Colonic mucosa (tissue), 4 donors: Measurements from ENCODE around the gene ILDR1. TPM values are rescaled to one million over a fixed set of nuclear protein-coding genes. Genes with fewer than 3 reads are reported as not detected.

Source experiments
- DNase-seq: peaks from one replicate; pipeline ENCODE4 v3.0.0-alpha.2; 2020
- H3K27ac ChIP-seq: fragments of 200-600 bp; one replicate; pipeline ENCODE4 v1.8.0; 2021
- H3K27me3 ChIP-seq: fragments of 200-600 bp; one replicate; pipeline ENCODE4 v1.8.0; 2021
- H3K36me3 ChIP-seq: fragments of 200-600 bp; one replicate; pipeline ENCODE4 v1.8.0; 2021
- H3K4me1 ChIP-seq: fragments of 200-600 bp; one replicate; pipeline ENCODE4 v1.8.0; 2021; ENCODE audit warnings: mild to moderate bottlenecking
- H3K4me3 ChIP-seq: fragments of 200-600 bp; one replicate; pipeline ENCODE4 v1.8.0; 2021
- H3K9ac ChIP-seq, 2 donors: one replicate each; pipeline ENCODE4 v1.7.0; 2013; ENCODE audit warnings: control low read depth in 2 of 2, low read depth in 2 of 2, low read length in 2 of 2
- H3K9me3 ChIP-seq: fragments of 200-600 bp; one replicate; pipeline ENCODE4 v1.8.0; 2021
- CTCF ChIP-seq: fragments of 200-600 bp; IDR thresholded peaks from one replicate; pipeline ENCODE4 v1.8.0; 2022; ENCODE audit warnings: antibody characterized with exemption, mild to moderate bottlenecking
- intact Hi-C: fragments of 100-400 bp; cut with DNase I; formaldehyde crosslinking; loops from one replicate; pipeline ENCODE4 v1.14.1; 2022
- total RNA-seq, 2 donors: library from RNA; stranded (reverse); fragmentation: NEBNext Ultra II Directional in 1 of 2; extraction: Animal tissue kit (Norgen Biotek cat#: 25700) in 1 of 2; gene quantifications; one replicate each; pipeline ENCODE4 v1.2.1, GENCODE V29; 2021
- donor health status: healthy.
- donor health status: DM: no; HTN: no; CAD: no.
- donor health status: DM: no; HTN: no; CAD: no.

Gene ILDR1
- total RNA-seq, 2 donors from 2014 or later = 18.4 to 19.7 TPM

GRCh38 chr3:121998611-121999473 lies 23.2 kb downstream of the ILDR1 start:
- TF ChIP-seq CTCF = no peak
- intact Hi-C loops = loop anchor here (5.0 kb wide), 1 partner anchor 117 kb away; no protein-coding TSS in a partner anchor
- no peak overlapping the region for H3K4me3 ChIP-seq
- no peak for DNase-seq
- no peaks in the 10 kb centered on the region for H3K27me3 ChIP-seq
- no peaks in the 10 kb centered on the region for H3K4me1 ChIP-seq
- H3K27ac ChIP-seq = peak overlapping the region; percentile 14
- H3K9ac ChIP-seq = no peak overlapping the region
- no peaks in the 10 kb centered on the region for H3K36me3 ChIP-seq
- no peaks in the 10 kb centered on the region for H3K9me3 ChIP-seq

- no peaks in the 10 kb centered on the region for H3K4me1 ChIP-seq
- no peak for TF ChIP-seq CTCF
- H3K9me3 ChIP-seq = no peaks in the 10 kb centered on the region
- intact Hi-C loops = loop anchor here (5.0 kb wide), 1 partner anchor 116 kb away; no protein-coding TSS in a partner anchor
- no peaks in the 10 kb centered on the region for H3K27me3 ChIP-seq
- DNase-seq = no peak
- H3K36me3 ChIP-seq = no peaks in the 10 kb centered on the region
- H3K4me3 ChIP-seq = no peak overlapping the region
- H3K27ac ChIP-seq = peak overlapping the region; percentile 14
- H3K9ac ChIP-seq = no peak overlapping the region
Measured at GRCh38 chr3:121998030-121998580, 23.9 kb downstream of the ILDR1 start.

- Histone ChIP-seq H3K27me3 (no peaks in the 10 kb centered on the region), H3K36me3 (no peaks in the 10 kb centered on the region), H3K4me1 (no peaks in the 10 kb centered on the region), H3K9me3 (no peaks in the 10 kb centered on the region), H3K4me3 (no peak overlapping the region), H3K9ac (no peak overlapping the region), H3K27ac (no peak overlapping the region)
- intact Hi-C loops = loop anchor here (5.0 kb wide), 1 partner anchor 115 kb away; no protein-coding TSS in a partner anchor
- no peak for DNase-seq
- TF ChIP-seq CTCF = no peak
Measured at GRCh38 chr3:121997372-121997771, 24.7 kb downstream of the ILDR1 start.

- H3K9me3 ChIP-seq = no peaks in the 10 kb centered on the region
- no peaks in the 10 kb centered on the region for H3K36me3 ChIP-seq
- no peak for TF ChIP-seq CTCF
- H3K9ac ChIP-seq = no peak overlapping the region
- no peaks in the 10 kb centered on the region for H3K4me1 ChIP-seq
- intact Hi-C loops = loop anchor here (5.0 kb wide), 1 partner anchor 114 kb away; no protein-coding TSS in a partner anchor
- H3K27me3 ChIP-seq = no peaks in the 10 kb centered on the region
- H3K27ac ChIP-seq = no peak overlapping the region
- no peak overlapping the region for H3K4me3 ChIP-seq
- no peak for DNase-seq
Measured at GRCh38 chr3:121996441-121996840, 25.6 kb downstream of the ILDR1 start.

- Histone ChIP-seq H3K4me1 (no peaks in the 10 kb centered on the region), H3K27me3 (no peaks in the 10 kb centered on the region), H3K9ac (no peak overlapping the region), H3K4me3 (no peak overlapping the region), H3K36me3 (no peaks in the 10 kb centered on the region), H3K27ac (peak overlapping the region; percentile 36), H3K9me3 (no peaks in the 10 kb centered on the region)
- peak; percentile 77 for DNase-seq
- intact Hi-C loops = loop anchor here (5.0 kb wide), 1 partner anchor 113 kb away; no protein-coding TSS in a partner anchor
- peak; percentile 42 for TF ChIP-seq CTCF
Measured at GRCh38 chr3:121995161-121996137, 26.6 kb downstream of the ILDR1 start.
